Measurements from ENCODE around the gene ZNF629.

Gene ZNF629

GRCh38 chr16:30738984-30739951 is 47.7 kb downstream of the ZNF629 start:
- H3K4me3 ChIP-seq (ENCODE audit: low read depth, low read length) = no peak overlapping the region; the same call in 1 of the 2 replicates
- no peak for DNase-seq (ENCODE audit: low read depth)
- TF ChIP-seq, protein P1, sequence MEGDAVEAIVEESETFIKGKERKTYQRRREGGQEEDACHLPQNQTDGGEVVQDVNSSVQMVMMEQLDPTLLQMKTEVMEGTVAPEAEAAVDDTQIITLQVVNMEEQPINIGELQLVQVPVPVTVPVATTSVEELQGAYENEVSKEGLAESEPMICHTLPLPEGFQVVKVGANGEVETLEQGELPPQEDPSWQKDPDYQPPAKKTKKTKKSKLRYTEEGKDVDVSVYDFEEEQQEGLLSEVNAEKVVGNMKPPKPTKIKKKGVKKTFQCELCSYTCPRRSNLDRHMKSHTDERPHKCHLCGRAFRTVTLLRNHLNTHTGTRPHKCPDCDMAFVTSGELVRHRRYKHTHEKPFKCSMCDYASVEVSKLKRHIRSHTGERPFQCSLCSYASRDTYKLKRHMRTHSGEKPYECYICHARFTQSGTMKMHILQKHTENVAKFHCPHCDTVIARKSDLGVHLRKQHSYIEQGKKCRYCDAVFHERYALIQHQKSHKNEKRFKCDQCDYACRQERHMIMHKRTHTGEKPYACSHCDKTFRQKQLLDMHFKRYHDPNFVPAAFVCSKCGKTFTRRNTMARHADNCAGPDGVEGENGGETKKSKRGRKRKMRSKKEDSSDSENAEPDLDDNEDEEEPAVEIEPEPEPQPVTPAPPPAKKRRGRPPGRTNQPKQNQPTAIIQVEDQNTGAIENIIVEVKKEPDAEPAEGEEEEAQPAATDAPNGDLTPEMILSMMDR (IDR thresholded peaks at IDR 0.05; ENCODE audit: control insufficient read depth, extremely low read depth, insufficient read depth) = no peak

DNA sequence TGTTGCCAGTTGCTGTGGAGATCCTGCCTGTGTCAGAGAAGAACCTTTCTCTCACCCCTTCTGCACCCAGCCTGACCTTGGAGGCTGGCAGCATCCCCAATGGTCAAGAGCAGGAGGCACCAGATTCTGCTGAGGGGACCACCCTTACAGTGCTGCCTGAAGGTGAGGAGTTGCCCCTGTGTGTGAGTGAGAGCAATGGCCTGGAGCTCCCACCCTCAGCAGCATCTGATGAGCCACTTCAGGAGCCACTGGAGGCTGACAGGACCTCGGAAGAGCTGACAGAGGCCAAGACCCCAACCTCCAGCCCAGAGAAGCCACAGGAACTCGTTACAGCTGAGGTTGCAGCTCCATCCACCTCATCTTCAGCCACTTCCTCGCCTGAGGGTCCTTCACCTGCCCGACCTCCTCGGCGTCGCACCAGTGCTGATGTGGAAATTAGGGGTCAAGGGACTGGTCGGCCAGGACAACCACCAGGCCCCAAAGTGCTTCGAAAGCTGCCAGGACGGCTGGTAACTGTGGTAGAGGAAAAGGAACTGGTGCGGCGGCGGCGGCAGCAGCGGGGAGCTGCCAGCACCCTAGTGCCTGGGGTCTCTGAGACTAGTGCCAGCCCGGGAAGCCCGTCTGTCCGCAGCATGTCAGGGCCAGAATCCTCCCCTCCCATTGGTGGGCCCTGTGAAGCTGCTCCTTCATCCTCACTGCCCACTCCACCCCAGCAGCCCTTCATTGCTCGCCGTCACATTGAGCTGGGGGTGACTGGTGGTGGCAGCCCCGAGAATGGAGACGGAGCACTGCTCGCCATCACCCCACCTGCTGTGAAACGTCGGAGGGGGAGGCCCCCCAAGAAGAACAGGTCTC is 49.0 kb downstream of the ZNF629 start:
- TF ChIP-seq, protein P1 (IDR thresholded peaks at IDR 0.05; ENCODE audit: control insufficient read depth, extremely low read depth, insufficient read depth) = no peak
- DNase-seq (ENCODE audit: low read depth) = no peak
- no peak overlapping the region for H3K4me3 ChIP-seq (ENCODE audit: low read depth, low read length)

GRCh38 chr16:30736995-30737793 is 49.8 kb downstream of the ZNF629 start:
- TF ChIP-seq, protein P1 (IDR thresholded peaks at IDR 0.05; ENCODE audit: control insufficient read depth, extremely low read depth, insufficient read depth) = no peak
- no peak overlapping the region for H3K4me3 ChIP-seq (ENCODE audit: low read depth, low read length)
- no peak for DNase-seq (ENCODE audit: low read depth)

- no peak for DNase-seq (ENCODE audit: low read depth)
- no peak overlapping the region for H3K4me3 ChIP-seq (ENCODE audit: low read depth, low read length)
- TF ChIP-seq, protein P1 (IDR thresholded peaks at IDR 0.05; ENCODE audit: control insufficient read depth, extremely low read depth, insufficient read depth) = no peak
Observed at GRCh38 chr16:30731411-30731810, 55.6 kb downstream of the ZNF629 start.

DNA sequence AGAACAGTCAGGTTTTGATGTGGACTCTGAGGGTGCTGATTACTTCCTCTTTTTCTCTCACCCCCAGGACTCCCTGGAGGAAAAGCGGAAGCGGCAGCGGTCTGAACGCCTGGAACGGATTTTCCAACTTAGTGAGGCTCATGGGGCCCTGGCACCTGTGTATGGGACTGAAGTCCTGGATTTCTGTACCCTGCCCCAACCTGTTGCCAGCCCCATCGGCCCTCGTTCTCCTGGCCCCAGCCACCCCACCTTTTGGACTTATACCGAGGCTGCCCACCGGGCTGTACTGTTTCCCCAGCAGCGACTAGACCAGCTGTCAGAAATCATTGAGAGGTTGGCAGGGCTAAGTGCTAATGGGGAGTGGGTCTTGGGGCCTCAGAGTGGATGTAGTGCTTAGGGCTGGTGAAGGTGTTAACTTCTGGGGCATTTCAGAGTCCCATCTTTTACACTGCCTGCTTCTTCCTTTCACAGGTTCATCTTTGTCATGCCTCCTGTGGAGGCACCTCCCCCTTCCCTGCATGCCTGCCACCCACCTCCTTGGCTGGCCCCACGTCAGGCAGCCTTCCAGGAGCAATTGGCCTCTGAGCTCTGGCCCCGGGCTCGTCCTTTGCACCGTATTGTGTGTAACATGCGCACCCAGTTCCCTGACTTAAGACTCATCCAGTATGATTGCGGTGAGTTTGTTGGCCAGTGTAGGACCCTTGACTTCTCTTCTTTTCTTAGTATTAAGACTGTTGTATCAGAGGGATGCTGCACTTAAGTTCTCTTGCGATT is 57.9 kb downstream of the ZNF629 start:
- TF ChIP-seq, protein P1 (IDR thresholded peaks at IDR 0.05; ENCODE audit: control insufficient read depth, extremely low read depth, insufficient read depth) = no peak
- DNase-seq (ENCODE audit: low read depth) = no peak
- no peak overlapping the region for H3K4me3 ChIP-seq (ENCODE audit: low read depth, low read length)
